ENCODE measurements around the gene TADA1.
"Not testable (repeated sequence)": the region's sequence is repeated elsewhere in the genome, so short reads cannot be mapped to it uniquely, and the experiment has no call there.

The TADA1 gene

DNA sequence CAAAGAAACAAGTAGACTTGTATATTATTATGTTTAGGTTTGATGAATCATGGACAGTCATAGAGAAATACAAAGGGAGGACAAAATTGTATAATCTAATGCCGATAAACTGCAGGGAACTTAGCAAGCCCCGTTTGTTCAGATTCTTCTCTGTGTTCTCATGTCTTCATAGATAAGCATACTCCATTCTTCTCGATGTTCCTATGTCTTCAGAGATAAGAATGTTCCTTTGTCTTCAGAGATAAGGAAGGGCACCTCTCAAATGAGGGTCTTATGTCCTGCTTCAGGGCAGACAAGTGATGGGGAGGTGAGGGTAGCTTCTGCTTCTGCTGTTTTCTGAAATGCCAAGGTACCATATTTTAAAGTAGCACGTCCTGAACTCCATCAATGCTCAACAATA, 19.7 kb upstream of the TADA1 start:
- no peak for DNase-seq (ENCODE audit: low read depth in 2 of 2)

DNA sequence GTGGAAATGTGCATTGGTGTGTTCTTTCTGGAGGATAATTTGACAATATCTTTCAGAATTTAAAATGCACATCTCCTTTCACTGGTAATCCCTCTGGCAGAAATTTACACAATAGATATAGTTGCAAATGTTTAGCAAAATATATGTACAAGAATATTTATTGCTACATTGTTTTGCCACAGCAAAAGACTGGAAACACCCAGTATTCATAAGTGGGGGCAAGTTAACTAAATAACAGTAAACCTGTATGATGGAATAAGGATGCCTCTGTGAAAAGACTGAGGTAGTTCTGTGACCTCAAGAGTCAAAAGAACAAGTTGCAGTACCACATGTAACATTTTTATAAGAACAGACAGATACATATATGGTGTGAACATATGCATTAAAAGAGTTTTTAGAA, 13.7 kb upstream of the TADA1 start:
- no peak for DNase-seq (ENCODE audit: low read depth in 2 of 2)

DNA sequence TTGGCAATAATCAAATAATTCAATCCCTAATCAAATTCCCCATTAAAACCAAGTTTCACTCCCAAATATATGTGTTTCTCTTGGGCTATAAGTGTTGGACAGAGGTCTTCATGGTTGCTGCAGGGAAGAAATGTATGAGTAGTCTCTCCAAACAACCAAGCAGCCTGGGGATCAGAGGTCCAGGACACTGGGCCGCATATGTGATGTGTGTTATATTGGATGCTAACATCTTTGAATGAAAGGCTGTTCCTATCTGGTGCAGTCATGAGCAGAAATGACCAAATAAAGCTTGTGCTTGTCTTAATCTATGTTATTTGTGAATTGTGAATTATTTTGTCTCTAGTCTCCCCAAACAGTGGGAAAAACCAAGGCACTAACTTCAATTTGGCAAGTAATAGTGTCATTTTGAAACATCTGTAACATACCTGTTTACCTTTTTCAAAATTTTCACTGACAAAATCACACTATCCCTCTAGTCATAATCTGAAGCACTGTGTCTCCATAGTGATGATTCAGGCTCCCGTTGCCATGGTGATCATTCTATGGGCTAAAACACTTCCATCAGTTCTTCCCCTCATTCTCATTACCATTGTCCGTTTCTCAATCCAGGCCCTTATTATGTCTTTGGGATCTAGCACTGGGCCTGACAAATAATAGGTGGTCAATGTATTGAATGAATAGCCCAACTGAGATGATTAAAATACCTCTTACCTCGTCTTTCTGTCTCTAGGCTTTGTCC, 12.5 kb upstream of the TADA1 start:
- no peak for DNase-seq (ENCODE audit: low read depth in 2 of 2)

DNA sequence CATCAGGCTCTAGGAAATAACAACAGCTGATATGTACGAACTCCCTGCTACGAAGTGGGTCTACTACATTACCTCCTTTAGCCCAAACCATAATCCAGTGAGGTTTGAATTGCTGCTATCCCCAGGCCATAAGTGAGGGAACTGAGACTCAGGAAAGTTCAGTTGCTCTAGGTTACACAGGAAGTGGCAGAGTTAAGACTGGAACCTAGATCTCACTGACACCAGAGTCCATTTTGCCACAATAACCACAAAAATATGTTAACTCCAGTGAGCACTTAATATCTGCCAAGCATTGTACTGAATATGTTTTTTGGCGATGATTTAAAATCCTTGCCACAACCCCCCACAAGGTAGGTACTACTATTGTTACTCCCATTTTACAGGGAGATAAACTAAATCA, 8.9 kb upstream of the TADA1 start:
- DNase-seq (ENCODE audit: low read depth in 2 of 2) = no peak

DNA sequence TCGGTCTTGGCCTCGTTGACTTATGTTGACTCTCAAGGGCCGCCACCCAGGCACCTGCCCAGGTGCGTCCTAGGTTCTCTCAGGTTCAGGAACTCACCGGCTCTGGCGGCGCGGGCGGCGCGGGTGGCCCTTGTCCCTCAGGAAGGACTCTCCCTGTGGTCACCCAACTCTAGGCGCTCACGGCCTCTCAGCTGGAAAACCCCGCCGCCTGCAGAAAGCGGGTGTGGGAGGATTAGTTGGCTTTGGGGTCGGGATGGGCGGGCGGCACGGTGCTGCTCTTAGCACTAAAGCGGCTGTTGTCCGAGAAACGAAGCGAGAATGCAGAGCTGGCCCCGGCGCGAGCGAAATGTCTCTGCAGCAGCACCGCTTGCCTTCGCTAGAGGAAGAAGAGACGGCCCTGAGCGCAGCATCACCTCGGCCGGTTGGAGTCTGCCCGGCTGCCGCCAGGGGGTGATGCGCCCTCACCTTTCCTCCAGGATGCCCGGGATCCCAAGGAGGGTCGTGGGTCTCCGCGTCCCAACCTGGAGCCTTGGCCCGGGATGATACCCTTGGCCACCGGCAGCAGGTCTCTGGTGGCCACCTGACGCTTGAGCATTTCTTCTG, 8.1 kb upstream of the TADA1 start:
- DNase-seq (ENCODE audit: low read depth in 2 of 2) = peak in 1 of 2 donors; percentile 32

DNA sequence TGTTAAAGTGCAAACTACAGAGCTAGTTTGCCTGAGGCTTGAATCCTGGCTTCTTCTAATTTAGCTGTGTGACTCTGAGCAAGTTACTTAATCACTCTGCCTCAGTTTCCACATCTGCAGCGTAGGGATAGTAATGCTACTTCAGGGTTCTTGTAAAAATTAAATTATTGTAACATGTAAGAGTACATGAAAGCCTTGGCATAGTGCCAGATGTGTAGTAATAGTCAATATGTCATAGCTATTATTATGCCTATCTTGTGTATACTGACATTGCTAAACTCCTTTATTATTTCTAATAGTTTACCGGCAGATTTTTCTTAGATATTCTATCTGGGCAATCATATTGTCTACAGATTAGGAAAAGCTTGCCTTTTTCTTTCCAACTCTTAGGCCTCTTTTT, 6.8 kb upstream of the TADA1 start:
- no peak for DNase-seq (ENCODE audit: low read depth in 2 of 2)

DNA sequence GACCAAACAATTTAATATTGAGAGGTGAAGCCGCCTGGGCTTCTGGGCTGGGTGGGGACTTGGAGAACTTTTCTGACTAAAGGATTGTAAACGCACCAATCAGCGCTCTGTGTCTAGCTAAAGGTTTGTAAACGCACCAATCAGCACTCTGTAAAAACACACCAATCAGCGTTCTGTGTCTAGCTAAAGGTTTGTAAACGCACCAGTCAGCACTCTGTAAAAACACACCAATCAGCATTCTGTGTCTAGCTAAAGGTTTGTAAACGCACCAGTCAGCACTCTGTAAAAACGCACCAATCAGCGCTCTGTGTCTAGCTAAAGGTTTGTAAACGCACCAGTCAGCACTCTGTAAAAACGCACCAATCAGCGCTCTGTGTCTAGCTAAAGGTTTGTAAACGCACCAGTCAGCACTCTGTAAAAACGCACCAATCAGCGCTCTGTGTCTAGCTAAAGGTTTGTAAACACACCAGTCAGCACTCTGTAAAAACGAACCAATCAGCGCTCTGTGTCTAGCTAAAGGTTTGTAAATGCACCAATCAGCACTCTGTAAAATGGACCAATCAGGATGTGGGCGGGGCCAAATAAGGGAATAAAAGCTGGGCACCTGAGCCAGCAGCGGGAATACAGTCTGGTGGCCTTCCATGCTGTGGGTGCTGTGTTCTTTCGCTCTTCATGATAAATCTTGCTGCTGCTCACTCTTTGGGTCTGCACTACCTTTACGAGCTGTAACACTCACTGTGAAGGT, 2.3 kb upstream of the TADA1 start:
- not testable (repeated sequence) for DNase-seq (ENCODE audit: low read depth in 2 of 2)

DNA sequence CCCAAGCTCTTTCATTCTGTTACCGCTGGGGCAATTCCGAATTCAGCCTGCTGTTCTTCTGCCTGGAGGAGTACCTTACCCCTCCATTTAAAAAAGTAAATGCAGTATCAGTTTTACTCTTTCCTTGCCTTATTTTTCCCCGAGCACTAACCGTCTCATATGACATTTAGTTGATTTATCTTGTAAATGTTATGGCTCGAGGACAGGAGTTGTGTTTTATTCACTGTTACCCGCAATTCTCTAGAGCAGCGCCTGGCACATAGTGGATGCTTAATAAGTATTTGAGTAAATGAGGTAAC, 425 bp upstream of the TADA1 start:
- no peak for DNase-seq (ENCODE audit: low read depth in 2 of 2)

DNA sequence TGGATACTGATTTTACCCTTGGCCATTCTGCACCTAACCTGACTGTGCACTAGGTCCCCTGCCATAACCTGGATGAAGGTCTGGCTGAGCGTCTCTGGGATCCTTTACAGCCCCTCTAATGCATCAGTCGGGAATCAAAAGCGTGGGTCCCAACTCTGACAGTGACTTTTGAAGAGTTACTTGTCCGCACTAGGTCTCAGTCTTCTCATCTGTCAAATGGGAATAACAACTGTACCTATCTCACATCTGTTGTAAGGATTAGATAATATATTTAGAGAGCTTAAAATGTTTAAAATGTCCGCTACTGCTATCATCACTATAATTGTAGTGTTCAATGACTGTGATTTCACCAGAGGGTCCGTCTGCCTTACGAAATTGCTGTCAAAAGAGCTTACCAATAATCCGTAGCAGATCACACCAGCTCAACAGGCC, 746 bp downstream of the TADA1 start:
- no peak for DNase-seq (ENCODE audit: low read depth in 2 of 2)

DNA sequence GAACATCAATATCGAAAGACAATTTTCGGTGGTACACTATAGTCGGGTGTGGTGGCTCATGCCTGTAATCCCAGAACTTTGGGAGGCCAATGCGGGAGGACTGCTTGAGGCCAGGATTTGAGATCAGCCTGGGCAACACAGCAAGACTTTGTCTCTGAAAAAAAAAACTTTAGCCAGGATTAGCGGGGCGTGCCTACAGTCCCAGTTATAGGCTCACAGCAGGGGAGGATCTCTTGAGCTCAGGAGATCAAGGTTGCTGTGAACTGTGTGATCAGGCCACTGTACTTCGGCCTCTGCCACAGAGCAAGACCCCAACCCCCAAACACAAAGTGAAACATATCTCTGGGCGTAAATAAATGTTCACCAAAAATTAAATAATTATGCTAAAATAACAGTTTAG, 1.6 kb downstream of the TADA1 start:
- DNase-seq (ENCODE audit: low read depth in 2 of 2) = no peak

DNA sequence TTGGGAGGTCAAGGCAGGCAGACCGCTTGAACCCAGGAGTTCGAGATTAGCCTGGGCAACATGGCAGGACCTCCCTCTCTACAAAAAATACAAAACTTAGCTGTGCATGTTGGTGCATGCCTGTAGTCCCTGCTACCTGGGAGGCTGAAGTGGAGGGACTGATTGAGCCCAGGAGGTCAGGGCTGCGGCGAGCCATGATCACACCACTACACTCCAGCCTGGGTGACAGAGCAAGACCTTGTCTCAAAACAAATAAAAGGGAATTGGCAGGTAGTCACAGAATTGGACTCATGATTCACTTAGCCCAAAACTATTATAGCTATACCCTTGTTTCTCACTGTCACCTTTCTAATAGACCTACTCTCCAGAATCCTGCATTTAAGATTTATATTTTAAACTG, 5.5 kb downstream of the TADA1 start:
- no peak for DNase-seq (ENCODE audit: low read depth in 2 of 2)

DNA sequence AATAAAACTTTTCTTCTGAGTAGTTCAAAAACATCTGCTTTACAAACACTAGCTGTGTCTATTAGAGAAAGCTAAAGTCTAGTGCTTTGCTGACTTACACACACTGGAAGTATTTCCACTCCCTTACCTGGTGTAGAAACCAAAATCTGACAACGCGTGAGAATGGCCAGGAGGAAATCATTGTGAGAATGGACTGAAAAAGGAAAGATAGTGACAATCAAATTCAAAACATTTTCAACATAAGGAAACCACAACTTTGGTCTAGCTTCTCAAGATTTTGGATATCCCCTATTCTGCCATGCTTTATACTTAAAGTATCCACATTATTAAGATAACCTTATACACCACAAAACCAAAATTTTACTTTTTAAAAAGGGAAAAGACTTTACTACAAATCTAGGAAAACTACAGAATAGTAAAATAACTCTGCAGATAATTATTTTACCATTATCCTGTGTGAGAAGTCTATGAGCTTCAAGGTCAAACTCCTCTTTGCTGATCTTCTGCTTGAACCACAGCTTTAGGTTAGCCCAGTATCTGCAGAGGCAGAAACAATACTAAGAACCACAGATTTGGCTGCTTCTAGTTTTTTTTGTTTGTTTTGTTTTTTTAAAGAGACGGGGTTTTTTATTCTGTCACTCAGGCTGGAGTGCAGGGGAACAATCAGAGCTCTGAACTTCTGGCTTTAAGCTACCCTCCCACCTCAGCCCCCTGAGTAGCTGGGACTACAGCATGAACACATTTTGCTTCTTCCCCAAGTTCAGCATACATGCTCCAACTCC, 6.6 kb downstream of the TADA1 start:
- DNase-seq (ENCODE audit: low read depth in 2 of 2) = no peak

DNA sequence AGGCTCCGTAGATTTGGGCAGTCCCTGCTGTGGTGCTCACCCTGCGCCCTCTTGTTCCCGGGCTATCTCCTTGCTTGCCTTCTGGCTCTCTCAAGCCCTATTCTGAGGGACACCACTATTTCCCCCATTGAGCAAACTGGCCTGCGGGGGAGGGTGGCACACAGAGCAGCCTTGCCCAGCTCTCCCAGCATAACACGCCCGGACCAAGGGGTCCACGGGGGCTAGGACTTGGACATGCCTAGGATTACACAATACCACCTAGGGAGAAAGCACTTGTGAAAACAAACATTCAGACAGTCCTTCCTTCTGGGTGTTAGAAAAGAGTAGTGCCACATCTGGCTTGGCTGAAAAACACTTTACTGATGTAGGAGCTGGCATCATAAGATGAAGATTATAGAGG, 7.4 kb downstream of the TADA1 start:
- no peak for DNase-seq (ENCODE audit: low read depth in 2 of 2)

DNA sequence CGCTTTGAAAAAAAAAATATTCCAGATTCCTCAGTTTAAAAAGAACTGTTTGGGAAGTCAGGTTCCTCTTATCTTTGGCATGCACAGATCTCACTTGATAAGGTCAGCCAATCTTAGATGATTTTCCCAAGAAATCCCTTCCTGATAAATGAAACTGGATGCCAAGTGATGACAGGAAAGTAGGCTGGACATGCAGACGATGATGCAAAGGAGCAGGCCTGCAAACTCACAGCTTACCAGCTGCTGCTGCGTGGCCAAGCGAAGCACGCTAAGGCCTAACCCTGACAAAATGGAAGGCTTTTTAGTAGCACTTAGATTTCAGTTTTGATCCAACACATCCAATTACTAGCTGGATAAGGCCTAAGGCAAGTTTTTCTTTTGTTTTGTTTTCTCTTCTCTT, 10.1 kb downstream of the TADA1 start:
- no peak for DNase-seq (ENCODE audit: low read depth in 2 of 2)

DNA sequence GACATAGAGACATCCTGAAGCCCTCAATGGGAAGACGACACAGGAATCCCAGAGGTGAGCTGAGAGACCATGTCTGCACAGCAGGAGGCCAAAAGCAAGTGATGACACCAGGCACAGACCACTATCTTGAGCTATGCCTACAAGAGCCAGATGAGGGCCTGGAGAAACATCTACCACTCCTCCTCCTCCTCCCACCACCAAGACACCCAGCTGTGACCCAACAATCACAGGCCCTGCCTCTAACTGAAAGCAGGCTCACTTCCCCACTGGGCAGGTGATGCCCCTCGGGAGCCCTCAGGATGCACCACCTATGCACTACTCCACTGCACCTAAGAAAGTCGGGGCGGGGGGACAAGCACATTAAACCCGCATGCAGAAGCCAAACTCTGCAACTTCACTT, 16.5 kb downstream of the TADA1 start:
- no peak for DNase-seq (ENCODE audit: low read depth in 2 of 2)

DNA sequence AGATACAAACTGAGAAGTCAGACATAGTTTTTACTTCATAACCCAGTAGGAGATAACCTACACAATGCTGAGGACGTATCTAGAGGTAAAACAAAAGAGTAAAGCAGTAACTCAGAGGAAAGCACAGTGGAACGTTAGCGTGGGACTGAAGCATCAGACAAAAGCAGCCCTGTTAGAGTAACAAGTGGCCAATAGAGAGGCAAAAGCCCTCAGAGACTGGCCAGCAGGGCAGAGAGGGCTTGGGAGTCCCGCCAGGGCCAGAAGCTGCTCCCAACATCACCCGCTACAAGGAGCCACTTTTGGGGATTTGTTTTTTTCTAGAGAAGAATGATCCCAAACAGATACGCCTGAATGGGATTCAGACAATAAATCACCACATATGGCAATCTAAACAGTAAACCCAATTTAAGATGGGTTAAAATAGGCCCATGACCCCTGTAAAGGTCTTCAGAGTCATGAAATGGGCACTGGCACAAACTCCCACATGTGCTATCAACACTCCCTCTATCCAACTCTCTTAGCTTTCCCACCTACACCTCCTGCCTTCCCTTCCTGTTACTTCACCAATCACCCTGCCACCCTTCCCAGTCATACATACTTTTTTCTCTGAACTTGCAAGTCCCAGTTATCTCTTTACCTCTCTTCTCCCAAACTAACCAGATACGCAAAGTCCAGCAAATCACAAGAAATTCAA, 17.2 kb downstream of the TADA1 start:
- DNase-seq (ENCODE audit: low read depth in 2 of 2) = no peak

DNA sequence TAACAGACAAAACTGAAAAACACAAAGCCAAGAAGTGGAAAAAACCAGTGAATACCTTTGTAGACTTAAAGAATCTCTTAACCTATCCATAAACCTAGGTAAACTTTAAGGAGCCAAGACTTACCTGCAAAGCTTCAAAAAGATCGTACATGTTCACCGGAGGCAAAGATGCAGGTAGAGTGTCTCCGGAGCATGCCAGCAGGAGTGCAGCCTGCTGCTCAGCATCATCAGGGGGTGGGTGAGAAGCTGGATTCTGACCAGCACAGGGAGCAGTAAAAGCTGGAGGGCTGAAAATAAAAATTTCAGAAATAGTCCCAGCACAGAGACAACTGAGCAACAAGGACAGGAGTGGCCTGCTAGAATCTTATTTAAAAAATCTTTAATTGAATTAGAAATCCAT, 18.1 kb downstream of the TADA1 start:
- DNase-seq (ENCODE audit: low read depth in 2 of 2) = no peak

DNA sequence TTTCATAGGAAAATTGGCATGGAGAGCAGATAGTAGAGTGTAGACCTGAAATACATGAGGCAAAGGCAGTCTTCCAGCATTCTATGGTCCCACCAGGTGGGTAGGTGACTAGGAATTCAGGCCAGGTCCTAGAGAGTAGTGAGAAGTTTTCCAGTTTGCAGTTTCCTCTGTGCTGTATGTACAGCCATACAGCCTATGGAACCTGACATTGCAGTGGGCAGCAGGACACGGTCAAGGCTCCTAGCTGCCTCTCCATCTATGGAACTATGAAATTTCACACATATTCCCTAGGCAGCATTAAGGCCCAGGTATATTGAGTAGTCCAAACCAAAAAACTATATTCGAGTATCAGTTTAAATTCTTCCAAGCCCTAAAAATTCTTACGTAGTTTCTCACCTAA, 20.5 kb downstream of the TADA1 start:
- no peak for DNase-seq (ENCODE audit: low read depth in 2 of 2)

DNA sequence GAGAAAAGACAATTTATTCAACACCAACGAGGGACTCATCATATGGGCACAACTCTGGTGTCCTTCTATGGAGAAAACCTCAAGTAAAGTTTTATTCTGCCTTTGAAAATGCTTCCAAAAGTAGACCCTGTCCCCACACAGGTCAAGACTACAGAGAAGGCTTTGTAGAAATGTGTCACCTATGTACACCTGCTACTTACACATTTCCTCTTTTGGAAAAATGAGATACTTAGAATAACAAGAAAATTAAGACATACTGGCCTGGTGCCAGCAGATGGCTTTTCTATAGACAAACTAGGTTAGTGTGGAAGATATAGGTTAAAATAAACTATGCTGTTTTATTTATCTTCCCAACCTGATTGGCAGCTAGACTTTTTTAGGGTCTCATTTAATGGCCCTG, 23.1 kb downstream of the TADA1 start:
- DNase-seq (ENCODE audit: low read depth in 2 of 2) = no peak

DNA sequence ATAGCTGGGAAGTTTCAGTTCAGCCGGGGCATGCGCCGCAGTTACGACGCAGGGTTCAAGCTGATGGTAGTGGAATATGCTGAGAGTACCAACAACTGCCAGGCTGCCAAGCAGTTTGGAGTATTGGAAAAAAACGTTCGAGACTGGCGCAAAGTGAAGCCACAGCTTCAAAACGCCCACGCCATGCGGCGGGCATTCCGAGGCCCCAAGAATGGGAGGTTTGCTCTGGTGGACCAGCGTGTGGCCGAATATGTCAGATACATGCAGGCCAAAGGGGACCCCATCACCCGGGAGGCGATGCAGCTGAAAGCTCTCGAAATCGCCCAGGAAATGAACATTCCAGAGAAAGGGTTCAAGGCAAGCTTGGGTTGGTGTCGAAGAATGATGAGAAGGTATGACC, 26.9 kb downstream of the TADA1 start:
- DNase-seq (ENCODE audit: low read depth in 2 of 2) = no peak

DNA sequence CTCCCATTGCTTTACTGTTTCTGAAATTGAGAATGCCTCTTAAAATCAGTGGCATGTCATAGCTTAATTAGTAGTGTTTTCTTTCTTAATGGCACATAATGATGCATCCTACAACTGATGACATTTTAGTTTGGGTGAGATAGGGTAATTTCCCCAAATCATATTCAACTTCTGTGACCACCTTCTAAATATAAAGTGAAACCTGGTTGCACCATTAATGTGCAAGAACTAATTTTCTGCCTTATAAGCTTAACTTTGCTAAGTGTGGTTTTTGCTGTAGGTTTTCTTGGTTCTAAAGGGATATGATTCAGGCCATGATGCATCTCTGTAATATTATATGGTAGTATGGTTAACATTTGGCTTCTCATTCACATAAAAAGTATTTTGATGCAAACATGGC, 27.9 kb downstream of the TADA1 start:
- no peak for DNase-seq (ENCODE audit: low read depth in 2 of 2)

DNA sequence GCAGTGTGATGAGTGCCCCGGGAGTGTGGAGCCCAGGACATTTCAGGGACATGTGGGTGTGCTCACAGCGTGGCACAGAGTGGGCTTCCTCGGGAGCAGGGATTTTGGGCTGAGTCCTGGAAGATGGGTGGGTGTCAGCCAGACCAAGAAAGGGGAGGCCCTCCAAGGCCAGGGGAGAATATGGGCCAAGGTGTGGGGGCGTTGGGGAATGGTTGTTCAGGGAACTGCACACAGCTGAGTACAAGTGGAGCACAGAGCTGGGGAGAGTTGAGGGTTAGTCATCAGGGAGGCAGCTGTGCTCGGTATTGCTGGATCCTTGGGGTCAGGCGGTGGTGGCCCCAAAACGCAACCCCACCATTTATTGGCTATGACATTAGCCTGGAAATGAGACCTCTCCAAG, 31.3 kb downstream of the TADA1 start:
- DNase-seq (ENCODE audit: low read depth in 2 of 2) = no peak
